CD14-positive monocyte (primary cell): ENCODE results near the gene WDR19. TPM values are rescaled to one million over a fixed set of nuclear protein-coding genes. Genes with fewer than 3 reads are reported as not detected.
A peak's percentile ranks its signal among the peaks of the same experiment; 100 is the strongest.

Source experiments
- DNase-seq, 3 donors: peaks; one replicate each; pipeline ENCODE4 v3.0.0-alpha.2; 2011 to 2022
- H2AFZ ChIP-seq: 2 replicates; pipeline ENCODE4 v1.6.0; 2012; ENCODE audit warnings: mild to moderate bottlenecking, low read depth, low read length, inconsistent platforms; ENCODE audit not compliant: insufficient read depth, poor library complexity, severe bottlenecking
- H3K27ac ChIP-seq, 2 donors: 1 replicate in 1 of 2; 2 replicates in 1 of 2; pipeline ENCODE4 v1.5.1; 2012 to 2013; ENCODE audit warnings: low read length in 2 of 2, control low read depth in 1 of 2, inconsistent platforms in 1 of 2, low read depth in 1 of 2, mild to moderate bottlenecking in 1 of 2
- H3K27me3 ChIP-seq, 2 donors: one replicate each; pipeline versions ENCODE4 v1.6.0 to v1.6.1; 2011 to 2013; ENCODE audit warnings: low read length in 2 of 2; ENCODE audit not compliant: control insufficient read depth in 2 of 2, insufficient read depth in 2 of 2
- H3K36me3 ChIP-seq, 2 donors: replicated peaks in 1 of 2; 1 replicate in 1 of 2; 2 replicates in 1 of 2; pipeline versions ENCODE4 v1.5.1 to v1.6.1; 2012 to 2013; ENCODE audit warnings: low read length in 2 of 2, control low read depth in 1 of 2, inconsistent platforms in 1 of 2, mild to moderate bottlenecking in 1 of 2; ENCODE audit not compliant: insufficient read depth in 2 of 2, control insufficient read depth in 1 of 2
- H3K4me1 ChIP-seq, 2 donors: 1 replicate in 1 of 2; 2 replicates in 1 of 2; pipeline versions ENCODE4 v1.5.1 to v1.6.1; 2012 to 2013; ENCODE audit warnings: low read length in 2 of 2, control low read depth in 1 of 2, inconsistent platforms in 1 of 2, mild to moderate bottlenecking in 1 of 2, moderate library complexity in 1 of 2; ENCODE audit not compliant: insufficient read depth in 2 of 2, control insufficient read depth in 1 of 2
- H3K4me2 ChIP-seq: replicated peaks from 2 replicates; pipeline ENCODE3; 2012; ENCODE audit warnings: low read length, moderate library complexity, mild to moderate bottlenecking; ENCODE audit not compliant: poor library complexity, severe bottlenecking; ENCODE audit errors: extremely low read depth
- H3K4me3 ChIP-seq, 3 experiments: fragments of 200-600 bp in 1 of 3; sonication (generic) in 1 of 3; replicated peaks in 1 of 3; 1 replicate in 2 of 3; 2 replicates in 1 of 3; pipeline ENCODE4 v1.5.1; 2011 to 2013; ENCODE audit warnings: low read length in 3 of 3, mild to moderate bottlenecking in 3 of 3, control low read depth in 2 of 3, low read depth in 2 of 3, inconsistent platforms in 1 of 3, moderate library complexity in 1 of 3
- H3K79me2 ChIP-seq: 2 replicates; pipeline ENCODE4 v1.6.0; 2012; ENCODE audit warnings: mild to moderate bottlenecking, control low read depth, inconsistent platforms, low read length, moderate library complexity; ENCODE audit not compliant: insufficient read depth
- H3K9ac ChIP-seq: 2 replicates; pipeline ENCODE4 v1.6.0; 2017; ENCODE audit warnings: low read length, mild to moderate bottlenecking; ENCODE audit not compliant: insufficient read depth, poor library complexity, severe bottlenecking
- H3K9me3 ChIP-seq, 2 donors: replicated peaks in 1 of 2; 1 replicate in 1 of 2; 2 replicates in 1 of 2; pipeline versions ENCODE4 v1.5.1 to v1.6.1; 2012 to 2013; ENCODE audit warnings: low read length in 2 of 2, control low read depth in 1 of 2; ENCODE audit not compliant: control insufficient read depth in 1 of 2, insufficient read depth in 1 of 2
- H4K20me1 ChIP-seq: 2 replicates; pipeline ENCODE4 v1.6.0; 2012; ENCODE audit warnings: mild to moderate bottlenecking, low read length, control low read depth, moderate library complexity; ENCODE audit not compliant: insufficient read depth
- H3K27ac Mint-ChIP-seq, 7 donors: one replicate each; pipeline ENCODE4 v1.8.0; 2020; ENCODE audit warnings: mild to moderate bottlenecking in 7 of 7, mixed read lengths in 7 of 7, moderate library complexity in 6 of 7, inconsistent platforms in 2 of 7
- H3K27me3 Mint-ChIP-seq, 3 donors: one replicate each; pipeline ENCODE4 v1.8.0; 2021 to 2022; ENCODE audit warnings: low read depth in 3 of 3, mild to moderate bottlenecking in 3 of 3, mixed read lengths in 3 of 3, moderate library complexity in 3 of 3, inconsistent platforms in 1 of 3
- H3K36me3 Mint-ChIP-seq, 2 donors: one replicate each; pipeline ENCODE4 v1.8.0; 2020; ENCODE audit warnings: mixed read lengths in 2 of 2, inconsistent platforms in 1 of 2, mild to moderate bottlenecking in 1 of 2
- H3K4me1 Mint-ChIP-seq: one replicate; pipeline ENCODE4 v1.8.0; 2020; ENCODE audit warnings: mild to moderate bottlenecking, mixed read lengths
- H3K4me3 Mint-ChIP-seq, 2 donors: one replicate each; pipeline ENCODE4 v1.8.0; 2020; ENCODE audit warnings: mild to moderate bottlenecking in 2 of 2, mixed read lengths in 2 of 2, moderate library complexity in 1 of 2
- H3K9me3 Mint-ChIP-seq, 7 donors: one replicate each; pipeline ENCODE4 v1.8.0; 2020 to 2022; ENCODE audit warnings: mixed read lengths in 7 of 7, mild to moderate bottlenecking in 6 of 7, moderate library complexity in 6 of 7, inconsistent platforms in 2 of 7
- CTCF ChIP-seq: fragments of 200-600 bp; IDR thresholded peaks from one replicate; pipeline ENCODE4 v1.8.0; 2022; ENCODE audit warnings: antibody characterized with exemption, mild to moderate bottlenecking
- WGBS: methylation state at CpG from one replicate; pipeline ENCODE4 v1.1.5; 2013; ENCODE audit warnings: missing lambda C conversion rate; ENCODE audit not compliant: insufficient coverage; 5-methylcytosine and 5-hydroxymethylcytosine counted together
- intact Hi-C, 2 donors: fragments of 100-400 bp; cut with micrococcal nuclease; formaldehyde crosslinking; loops; one replicate each; pipeline versions ENCODE4 v1.15.0 to v1.15.1; 2023
- polyA plus RNA-seq, 3 donors: library from polyadenylated mRNA; depleted of rRNA in 1 of 3; unstranded in 2 of 3; stranded (reverse) in 1 of 3; fragments of 300-500 nt in 2 of 3; fragments of >200 nt in 1 of 3; fragmentation: Illumina TruSeq in 2 of 3; gene quantifications; 1 replicate in 2 of 3; 2 replicates in 1 of 3; pipeline ENCODE4 v1.2.3, GENCODE V29; 2012 to 2021

WDR19 gene
- polyA plus RNA-seq, 3 donors, result 1.7 to 11.4 (median 2.0) TPM

DNA sequence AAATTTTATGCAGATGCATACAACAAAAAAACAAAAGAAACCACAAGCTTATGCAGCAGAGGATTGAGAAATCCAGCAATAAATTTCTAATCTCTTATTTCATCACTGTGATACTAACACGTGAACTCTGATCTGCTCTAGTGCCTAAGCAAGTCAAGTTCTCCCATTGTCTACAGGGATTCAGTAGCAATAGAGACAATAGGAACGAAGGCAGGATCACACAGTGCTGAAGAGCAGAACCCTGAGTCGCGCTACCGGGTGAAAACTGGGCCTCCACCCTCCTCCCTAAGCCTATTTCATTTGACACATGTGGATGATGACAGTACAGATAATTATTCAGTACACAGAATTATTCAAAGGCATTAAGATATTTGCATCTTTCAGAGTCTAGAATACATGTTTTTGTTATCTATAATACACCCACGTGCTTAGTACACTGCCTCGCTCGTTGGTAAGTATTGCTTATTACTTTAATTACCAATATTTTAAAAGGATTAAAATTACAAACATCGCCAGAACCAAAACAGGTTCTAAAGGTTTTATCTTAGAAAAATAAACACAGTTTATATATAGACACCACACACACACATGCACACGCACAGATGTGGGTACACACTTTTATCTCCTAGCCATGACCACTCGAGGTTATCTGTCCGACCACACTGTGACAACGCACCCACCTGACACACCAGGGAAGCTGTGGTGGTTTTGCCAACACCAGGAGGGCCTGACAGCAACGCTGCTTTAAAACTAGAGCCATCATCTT is 123.8 kb downstream of the WDR19 start:
- Histone ChIP-seq H3K4me1 (no peaks in the 10 kb centered on the region), H3K36me3 (peaks cover 77 to 96% of the 10 kb centered on the region in 2 donors), H3K9me3 (no peaks in the 10 kb centered on the region), H3K79me2 (no peaks in the 10 kb centered on the region), H2AFZ (no peak overlapping the region), H3K27ac (peak overlapping the region in 1 of 2 donors; percentile 5), H3K4me2 (no peak overlapping the region), H3K27me3 (no peaks in the 10 kb centered on the region), H4K20me1 (no peaks in the 10 kb centered on the region), H3K4me3 (no peak overlapping the region), H3K9ac (no peak overlapping the region)
- Mint-ChIP-seq H3K27ac (peak overlapping the region in 1 of 7 donors; percentile 2), H3K4me1 (no peaks in the 10 kb centered on the region), H3K27me3 (no peaks in the 10 kb centered on the region), H3K4me3 (no peak overlapping the region), H3K9me3 (no peaks in the 10 kb centered on the region), H3K36me3 (peaks cover 71 to 87% of the 10 kb centered on the region in 2 donors)
- DNase-seq, result no peak
- WGBS, result 82% methylated on average over 5 of the region's 14 CpGs
- intact Hi-C loops, result no loop called here
- TF ChIP-seq CTCF, result no peak

DNA sequence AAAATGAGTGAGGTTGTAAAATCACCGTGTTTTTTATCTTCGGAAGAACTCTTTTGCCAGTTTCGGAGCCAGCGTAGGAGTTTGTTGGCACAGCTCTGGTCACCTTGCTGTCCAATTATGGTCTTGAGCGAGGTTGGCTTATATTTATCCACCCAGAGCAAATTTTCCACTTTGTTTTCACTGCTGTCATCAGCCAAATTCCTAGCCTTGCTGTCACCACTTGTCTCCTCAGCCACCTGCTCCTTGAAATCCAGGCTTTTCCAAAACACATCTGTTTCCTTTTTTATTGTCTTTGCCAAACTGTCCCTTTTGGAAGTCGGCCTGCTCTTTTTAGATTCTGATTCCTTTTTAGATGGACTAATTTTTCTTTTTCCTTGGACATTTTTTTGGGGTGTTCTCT is 126.3 kb downstream of the WDR19 start:
- Mint-ChIP-seq H3K36me3 (peaks cover 75 to 84% of the 10 kb centered on the region in 2 donors), H3K4me1 (no peaks in the 10 kb centered on the region), H3K9me3 (no peaks in the 10 kb centered on the region), H3K4me3 (no peak overlapping the region), H3K27me3 (no peaks in the 10 kb centered on the region), H3K27ac (peak overlapping the region in 1 of 7 donors; percentile 9)
- H3K9ac ChIP-seq, result no peak overlapping the region
- H3K9me3 ChIP-seq, result no peaks in the 10 kb centered on the region
- no peaks in the 10 kb centered on the region for H4K20me1 ChIP-seq
- 98% methylated on average over 5 of the region's 6 CpGs for WGBS
- no peaks in the 10 kb centered on the region for H3K79me2 ChIP-seq
- H2AFZ ChIP-seq, result no peak overlapping the region
- no peak overlapping the region for H3K27ac ChIP-seq
- intact Hi-C loops, result no loop called here
- no peak for DNase-seq
- H3K27me3 ChIP-seq, result no peaks in the 10 kb centered on the region
- no peak overlapping the region for H3K4me2 ChIP-seq
- peaks cover 78 to 97% of the 10 kb centered on the region in 2 donors for H3K36me3 ChIP-seq
- no peak overlapping the region for H3K4me3 ChIP-seq
- H3K4me1 ChIP-seq, result no peaks in the 10 kb centered on the region
- TF ChIP-seq CTCF, result no peak
